ENCODE measurements around the gene WWOX. TPM values are rescaled to one million over a fixed set of nuclear protein-coding genes. Genes with fewer than 3 reads are reported as not detected.

The WWOX gene
- total RNA-seq, 1 experiment from 2014 or later = 15.6 TPM

- H2BK20ac ChIP-seq (ENCODE audit: low read depth, low read length, poor library complexity, severe bottlenecking) = no peak overlapping the region
- no peak overlapping the region for H2AFZ ChIP-seq (ENCODE audit: low read length)
- H4K5ac ChIP-seq (ENCODE audit: insufficient read length, low read depth, low read length) = no peak overlapping the region
- H3K56ac ChIP-seq (ENCODE audit: insufficient read length, low read depth, low read length) = no peak overlapping the region
- H3K18ac ChIP-seq (ENCODE audit: insufficient read length, low read depth, low read length) = no peak overlapping the region
- no peak overlapping the region for H2BK5ac ChIP-seq (ENCODE audit: insufficient read length, low read length)
- no peak overlapping the region for H3K14ac ChIP-seq (ENCODE audit: insufficient read depth, low read length)
- H3K4me1 ChIP-seq (ENCODE audit: insufficient read depth, low read length) = no peaks in the 10 kb centered on the region
- H2BK12ac ChIP-seq (ENCODE audit: insufficient read length, low read depth, low read length) = no peak overlapping the region
- no peak overlapping the region for H3K4me3 Mint-ChIP-seq
- no peaks in the 10 kb centered on the region for H3K79me2 ChIP-seq (ENCODE audit: insufficient read depth, low read length)
- no peaks in the 10 kb centered on the region for H3K79me1 ChIP-seq (ENCODE audit: insufficient read depth, low read depth, low read length, poor library complexity, severe bottlenecking)
- H3K9ac ChIP-seq (ENCODE audit: extremely low read depth, insufficient read length, low read length) = no peak overlapping the region
- H2AK5ac ChIP-seq (ENCODE audit: insufficient read length, low read length) = no peak overlapping the region
- H2BK120ac ChIP-seq (ENCODE audit: low read depth, low read length, poor library complexity, severe bottlenecking) = no peak overlapping the region
- H3T11ph ChIP-seq (ENCODE audit: low read length) = no peak overlapping the region
- H4K20me1 ChIP-seq (ENCODE audit: control insufficient read depth, insufficient read depth, insufficient read length) = no peaks in the 10 kb centered on the region
- no peak for TF ChIP-seq CTCF (conservative IDR thresholded peaks at IDR 0.05)
- H3K27ac Mint-ChIP-seq = no peak overlapping the region
- H3K27me3 ChIP-seq (ENCODE audit: insufficient read depth, low read length) = no peaks in the 10 kb centered on the region
- H3K9me3 Mint-ChIP-seq = no peaks in the 10 kb centered on the region
- H3K23me2 ChIP-seq (ENCODE audit: insufficient read length, low read depth, low read length, poor library complexity, severe bottlenecking) = no peaks in the 10 kb centered on the region
- no peak for DNase-seq
- no CpG with 5 or more reads among the region's 6 CpGs for WGBS (ENCODE audit: extremely low coverage, insufficient read length, low lambda C conversion rate)
- no peaks in the 10 kb centered on the region for H3K36me3 Mint-ChIP-seq (ENCODE audit: insufficient read depth in 1 of 3, low read depth in 3 of 3)
- no peak overlapping the region for H4K8ac ChIP-seq (replicated peaks; ENCODE audit: insufficient read length, low read depth, low read length)
- H2BK15ac ChIP-seq (ENCODE audit: low read depth, low read length) = no peak overlapping the region
- H4K91ac ChIP-seq (ENCODE audit: insufficient read length, low read depth, low read length) = no peak overlapping the region
- H3K27ac ChIP-seq (ENCODE audit: insufficient read length, low read depth, low read length) = no peak overlapping the region
- H3K9me3 ChIP-seq (ENCODE audit: control insufficient read depth, low read depth, low read length) = no peaks in the 10 kb centered on the region
- no peak overlapping the region for H3K23ac ChIP-seq (ENCODE audit: insufficient read length, low read depth, low read length)
- H3K4me2 ChIP-seq (ENCODE audit: insufficient read depth, insufficient read length, low read length) = no peak overlapping the region
- no peak overlapping the region for H3K4ac ChIP-seq (ENCODE audit: low read depth, low read length)
- H3K4me1 Mint-ChIP-seq = no peaks in the 10 kb centered on the region
- peaks cover 3% of the 10 kb centered on the region for H3K27me3 Mint-ChIP-seq (ENCODE audit: low read depth)
These were observed 50.8 kb downstream of the WWOX start for GRCh38 chr16:78150233-78150632.
